ENCODE measurements around the gene EFNA4. TPM values are rescaled to one million over a fixed set of nuclear protein-coding genes. Genes with fewer than 3 reads are reported as not detected.

The EFNA4 gene
- total RNA-seq, 1 donor from 2014 or later: 46.8 TPM

DNA sequence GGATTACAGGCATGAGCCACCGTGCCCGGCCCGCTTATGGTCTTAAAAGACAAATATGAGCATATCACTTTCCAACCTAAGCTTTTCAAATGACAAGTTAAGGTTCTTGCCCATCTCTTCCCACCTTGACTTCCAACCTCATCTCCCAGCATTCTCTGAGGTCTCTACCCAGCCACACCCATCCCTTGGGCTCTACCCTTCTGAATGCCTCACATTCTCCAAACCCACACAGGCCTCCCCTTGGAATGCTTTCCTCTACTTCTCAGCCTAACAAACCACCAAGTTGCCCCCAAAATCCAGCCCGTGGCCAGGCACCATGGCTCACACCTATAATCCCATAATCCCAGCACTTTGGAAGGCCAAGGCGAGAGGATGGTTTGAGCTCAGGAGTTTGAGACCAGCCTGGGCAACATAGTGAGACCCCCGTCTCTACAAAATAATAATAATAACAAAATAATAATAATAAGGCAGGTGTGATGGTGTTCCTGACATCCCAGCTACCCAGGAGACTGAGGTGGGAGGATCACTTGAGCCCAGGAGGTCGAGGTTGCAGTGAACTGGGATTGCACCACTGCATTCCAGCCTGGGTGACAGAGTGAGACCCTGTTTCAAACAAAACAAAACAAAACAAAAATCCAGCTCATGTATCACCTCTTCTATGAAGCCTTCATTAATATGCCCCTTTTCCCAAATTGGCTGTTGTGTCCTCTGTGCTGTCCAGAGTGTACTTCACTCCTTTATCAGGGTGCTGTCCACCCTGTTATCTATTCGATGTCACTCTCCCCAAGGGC is 41.2 kb upstream of the EFNA4 start:
- H3K27me3 Mint-ChIP-seq: no peaks in the 10 kb centered on the region
- H3K36me3 Mint-ChIP-seq (ENCODE audit: insufficient read depth): no peaks in the 10 kb centered on the region
- no peak overlapping the region for H3K4me3 Mint-ChIP-seq (ENCODE audit: low read depth)
- H3K27ac Mint-ChIP-seq: no peak overlapping the region
- TF ChIP-seq CTCF (IDR thresholded peaks at IDR 0.05; ENCODE audit: unreplicated experiment): no peak
- H3K9me3 Mint-ChIP-seq (ENCODE audit: low read depth): no peaks in the 10 kb centered on the region
- no peaks in the 10 kb centered on the region for H3K4me1 Mint-ChIP-seq (ENCODE audit: low read depth)
- no peak for DNase-seq (ENCODE audit: low spot score, unreplicated experiment)

DNA sequence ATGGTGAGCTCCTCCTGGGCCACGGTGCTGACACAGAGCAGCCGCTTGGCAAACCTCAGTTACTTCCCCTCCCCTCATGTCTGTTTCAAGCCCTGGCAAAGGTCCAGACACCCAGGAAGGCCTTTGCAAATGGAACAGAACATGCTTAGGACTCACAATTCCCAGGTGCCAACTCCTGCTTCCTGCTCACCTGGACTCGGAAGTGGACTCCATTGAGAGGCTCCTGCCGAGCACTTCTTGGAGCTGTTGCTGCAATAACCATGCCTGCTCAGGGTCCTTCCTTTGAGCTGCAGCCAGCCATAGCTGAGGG is 40.7 kb upstream of the EFNA4 start:
- no peak for DNase-seq (ENCODE audit: low spot score, unreplicated experiment)
- no peaks in the 10 kb centered on the region for H3K36me3 Mint-ChIP-seq (ENCODE audit: insufficient read depth)
- no peak for TF ChIP-seq CTCF (IDR thresholded peaks at IDR 0.05; ENCODE audit: unreplicated experiment)
- H3K4me3 Mint-ChIP-seq (ENCODE audit: low read depth): no peak overlapping the region
- H3K9me3 Mint-ChIP-seq (ENCODE audit: low read depth): no peaks in the 10 kb centered on the region
- H3K27ac Mint-ChIP-seq: no peak overlapping the region
- no peaks in the 10 kb centered on the region for H3K27me3 Mint-ChIP-seq
- no peaks in the 10 kb centered on the region for H3K4me1 Mint-ChIP-seq (ENCODE audit: low read depth)

DNA sequence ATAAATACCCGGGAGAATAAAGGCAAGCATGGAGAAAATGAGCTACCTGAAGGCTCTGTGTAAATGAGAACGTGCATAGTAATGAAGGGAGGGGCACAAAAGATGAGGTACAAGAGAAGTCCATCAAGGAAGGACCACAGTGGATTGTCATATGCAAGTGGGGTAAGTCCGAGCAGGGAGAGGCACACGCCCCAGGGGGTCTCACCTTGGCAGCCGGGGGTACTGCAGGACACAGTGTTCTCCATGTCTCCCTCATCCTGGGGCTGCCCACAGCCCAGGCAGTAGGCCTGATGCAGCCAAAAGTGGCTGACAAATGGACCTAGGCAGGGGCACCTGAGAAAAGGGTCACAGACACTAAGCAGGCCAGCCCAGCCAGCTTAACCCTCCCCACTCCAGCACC is 39.9 kb upstream of the EFNA4 start:
- Mint-ChIP-seq H3K4me3 (ENCODE audit: low read depth) (no peak overlapping the region), H3K27me3 (no peaks in the 10 kb centered on the region), H3K27ac (no peak overlapping the region), H3K4me1 (ENCODE audit: low read depth) (no peaks in the 10 kb centered on the region), H3K9me3 (ENCODE audit: low read depth) (no peaks in the 10 kb centered on the region), H3K36me3 (ENCODE audit: insufficient read depth) (no peaks in the 10 kb centered on the region)
- TF ChIP-seq CTCF (IDR thresholded peaks at IDR 0.05; ENCODE audit: unreplicated experiment): no peak
- DNase-seq (ENCODE audit: low spot score, unreplicated experiment): no peak

DNA sequence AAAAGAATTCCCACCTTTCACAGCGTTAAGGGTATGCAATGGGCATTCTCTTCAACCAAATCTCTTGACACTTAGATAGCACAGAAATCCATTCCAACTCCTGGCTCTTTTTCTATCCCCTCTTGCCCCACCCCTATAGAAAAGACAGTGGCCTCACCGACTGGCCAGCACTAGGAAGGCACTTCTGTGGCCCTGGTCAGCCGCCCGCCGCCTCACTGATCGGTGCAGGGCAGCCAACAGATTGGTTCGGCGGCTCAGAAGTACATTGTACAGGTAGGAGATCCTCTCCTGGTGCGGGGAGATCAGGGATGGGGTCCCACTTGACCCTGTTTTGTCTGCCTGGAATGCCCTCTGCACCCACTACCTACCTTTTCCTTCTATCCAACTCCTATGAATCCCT is 39.2 kb upstream of the EFNA4 start:
- TF ChIP-seq CTCF (IDR thresholded peaks at IDR 0.05; ENCODE audit: unreplicated experiment): no peak
- no peak for DNase-seq (ENCODE audit: low spot score, unreplicated experiment)
- H3K27ac Mint-ChIP-seq: no peak overlapping the region
- no peak overlapping the region for H3K4me3 Mint-ChIP-seq (ENCODE audit: low read depth)
- H3K36me3 Mint-ChIP-seq (ENCODE audit: insufficient read depth): no peaks in the 10 kb centered on the region
- H3K4me1 Mint-ChIP-seq (ENCODE audit: low read depth): no peaks in the 10 kb centered on the region
- no peaks in the 10 kb centered on the region for H3K9me3 Mint-ChIP-seq (ENCODE audit: low read depth)
- peaks cover 6% of the 10 kb centered on the region for H3K27me3 Mint-ChIP-seq

- no peak overlapping the region for H3K27ac Mint-ChIP-seq
- TF ChIP-seq CTCF (IDR thresholded peaks at IDR 0.05; ENCODE audit: unreplicated experiment): no peak
- no peaks in the 10 kb centered on the region for H3K4me1 Mint-ChIP-seq (ENCODE audit: low read depth)
These were observed 37.4 kb upstream of the EFNA4 start for GRCh38 chr1:155026154-155026553.

More at GRCh38 chr1:155026154-155026553, 37.4 kb upstream of the EFNA4 start:
- H3K4me3 Mint-ChIP-seq (ENCODE audit: low read depth): no peak overlapping the region
- no peaks in the 10 kb centered on the region for H3K9me3 Mint-ChIP-seq (ENCODE audit: low read depth)
- no peaks in the 10 kb centered on the region for H3K36me3 Mint-ChIP-seq (ENCODE audit: insufficient read depth)
- peaks cover 6% of the 10 kb centered on the region for H3K27me3 Mint-ChIP-seq
- DNase-seq (ENCODE audit: low spot score, unreplicated experiment): no peak
